GM18505 (cell line): ENCODE measurements around the gene COX5B.
"Not testable (repeated sequence)": the region's sequence is repeated elsewhere in the genome, so short reads cannot be mapped to it uniquely, and the experiment has no call there.

ENCODE experiments used
- ATAC-seq: cut with Tn5 transposase; IDR thresholded peaks from one replicate; pipeline ENCODE4 v1.9.1; 2021; ENCODE audit not compliant: unreplicated experiment
- POLR2A ChIP-seq: IDR thresholded peaks from 4 replicates; pipeline ENCODE4 v1.6.1; 2011; ENCODE audit warnings: borderline replicate concordance; ENCODE audit not compliant: insufficient read depth, insufficient read length; ENCODE audit errors: extremely low read depth

Gene COX5B

GRCh38 chr2:97659256-97660043 lies 13.6 kb downstream of the COX5B start:
- no peak for ATAC-seq
- no peak for TF ChIP-seq POLR2A

DNA sequence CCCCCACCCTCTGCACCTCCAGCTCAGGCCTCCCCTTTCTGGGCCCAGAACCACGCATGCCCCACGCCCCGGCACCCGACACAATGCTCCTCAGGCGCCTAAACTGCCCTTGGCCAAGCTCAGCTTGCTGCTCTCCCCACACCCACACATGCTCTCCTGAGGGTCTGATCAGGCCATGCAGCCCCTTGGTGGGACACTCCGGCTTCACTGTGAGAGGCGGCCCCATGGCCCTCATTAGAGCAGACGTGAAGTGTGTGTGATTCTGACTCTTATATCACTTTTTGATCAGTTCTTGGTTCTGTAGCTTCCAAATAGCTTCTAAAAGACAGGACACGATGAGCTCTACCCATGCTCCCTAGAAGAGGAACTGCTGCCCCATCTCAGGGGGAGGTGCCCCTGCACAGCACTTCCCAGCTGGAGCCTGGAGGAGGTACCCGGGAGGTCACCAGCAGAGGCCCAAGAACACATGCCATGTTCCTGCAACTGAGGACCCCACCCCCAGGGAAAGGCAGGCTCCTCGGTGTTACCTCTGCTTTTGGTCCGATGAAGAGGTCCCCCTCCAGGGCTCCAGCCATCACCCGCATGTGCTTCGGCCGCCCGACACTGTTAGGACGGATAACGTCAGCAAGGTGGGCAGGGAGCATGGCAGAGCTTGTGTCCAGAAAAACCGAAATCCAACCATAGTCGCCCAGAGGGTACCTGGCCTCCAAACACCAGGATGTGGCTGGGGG lies 14.3 kb downstream of the COX5B start:
- ATAC-seq = no peak
- no peak for TF ChIP-seq POLR2A

GRCh38 chr2:97660775-97661389 lies 15.0 kb downstream of the COX5B start:
- ATAC-seq = no peak

DNA sequence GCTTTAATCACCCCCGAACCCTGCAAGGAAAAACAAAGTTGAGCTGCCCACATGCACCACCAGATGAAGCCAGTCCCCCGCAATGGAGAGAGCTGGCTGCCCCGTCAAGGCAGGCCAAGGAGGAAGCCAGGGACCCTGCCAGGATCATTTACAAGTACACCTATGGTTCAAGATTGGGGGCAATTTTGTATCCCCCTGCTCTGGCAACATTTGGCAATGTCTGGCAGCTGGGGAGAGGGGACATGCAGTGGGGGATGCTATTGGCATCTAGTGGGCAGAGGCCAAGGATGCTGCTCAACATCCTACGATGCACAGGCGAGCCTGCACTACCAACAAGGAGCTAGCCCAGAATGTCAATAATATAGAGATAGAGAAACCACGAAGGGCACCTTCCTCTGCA lies 16.1 kb downstream of the COX5B start:
- no peak for ATAC-seq
- no peak for TF ChIP-seq POLR2A

More at GRCh38 chr2:97660775-97661389, 15.0 kb downstream of the COX5B start:
- no peak for TF ChIP-seq POLR2A

GRCh38 chr2:97662386-97662894 lies 16.6 kb downstream of the COX5B start:
- ATAC-seq = no peak
- TF ChIP-seq POLR2A = no peak

DNA sequence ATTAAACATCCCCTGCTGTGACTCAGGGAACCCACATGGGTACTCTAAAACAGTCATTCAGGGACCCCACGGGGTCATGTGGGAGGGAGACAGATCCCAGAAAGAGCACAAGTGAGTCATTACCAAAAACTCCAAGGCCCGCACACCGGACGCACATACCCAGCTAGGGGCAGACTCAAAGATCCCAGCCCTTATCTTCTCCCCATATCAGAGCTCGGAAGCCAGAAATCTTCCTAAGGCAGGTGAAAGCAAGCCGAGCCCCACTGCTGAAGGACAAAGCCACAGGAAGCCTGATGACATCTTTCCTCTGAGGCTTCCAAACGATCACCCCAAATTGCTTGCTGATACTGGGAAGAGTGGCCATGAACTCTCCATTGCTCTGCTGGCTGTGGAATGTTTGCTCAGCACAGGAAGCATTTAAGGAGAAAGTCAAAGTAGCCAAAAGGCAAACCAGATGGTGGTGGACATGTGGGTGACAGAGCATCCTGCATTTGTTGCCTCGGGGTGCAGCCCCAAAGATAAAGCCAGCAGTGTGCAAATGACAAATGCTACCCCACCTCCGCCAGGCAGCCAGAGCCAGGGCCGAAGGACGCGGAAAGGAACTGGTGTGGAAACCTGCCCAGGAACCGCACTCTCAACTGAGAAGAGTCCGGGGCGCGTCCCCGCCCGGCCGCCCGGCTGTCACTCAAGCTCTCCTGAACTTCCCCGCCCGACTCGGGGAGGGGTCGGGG lies 17.2 kb downstream of the COX5B start:
- ATAC-seq = peak; percentile 46
- TF ChIP-seq POLR2A = peak; percentile 44

DNA sequence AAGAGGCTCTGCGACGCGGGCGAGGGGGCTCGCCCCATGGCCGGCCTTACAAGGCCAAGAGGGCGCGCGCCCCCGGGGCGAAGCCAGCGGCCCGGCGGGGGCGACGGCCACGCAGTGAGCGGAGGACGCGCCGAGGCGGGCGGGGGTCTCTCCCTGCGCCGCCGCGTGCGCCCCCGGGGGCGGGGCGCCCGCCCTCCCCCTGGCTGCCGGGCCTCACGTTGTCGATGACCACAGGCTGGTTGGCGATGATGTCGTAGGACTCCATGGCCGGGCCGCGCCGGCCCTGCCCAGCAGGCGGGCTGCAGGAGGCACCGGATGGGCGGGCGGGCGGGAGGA lies 17.7 kb downstream of the COX5B start:
- ATAC-seq = peak; percentile 29
- TF ChIP-seq POLR2A = peak; percentile 13

DNA sequence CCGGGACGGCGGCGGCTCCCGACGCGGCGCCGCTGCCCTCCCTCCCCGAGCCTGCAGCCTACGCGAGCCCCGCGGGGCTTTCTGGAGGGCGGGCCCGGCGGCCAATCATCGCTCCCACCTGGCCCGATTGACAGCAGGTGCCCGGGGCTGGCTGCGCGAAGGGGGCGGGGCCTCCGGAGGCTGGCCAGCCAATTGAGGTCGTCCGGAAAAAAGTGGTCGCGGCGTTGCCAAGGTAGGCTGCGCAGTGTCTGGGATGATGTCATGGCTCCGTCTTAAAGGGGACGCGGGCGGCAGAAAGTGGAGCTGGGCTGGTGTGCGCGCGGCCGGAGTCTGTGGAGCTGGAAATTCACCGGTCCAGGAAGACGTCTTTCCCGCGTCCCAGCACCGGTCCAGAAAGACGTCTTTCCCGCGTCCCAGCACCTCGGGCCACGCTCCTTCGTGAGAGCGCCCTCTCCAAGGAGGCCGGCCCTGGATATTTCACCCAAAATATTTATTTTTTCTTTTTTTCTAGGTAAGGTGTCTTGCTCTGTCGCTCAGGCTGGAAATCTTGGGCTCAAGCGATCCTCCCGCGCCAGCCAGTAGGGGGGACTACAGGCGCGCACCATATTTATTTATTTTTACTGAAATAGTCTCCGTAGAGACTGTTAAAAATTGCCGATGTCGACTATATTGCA lies 18.2 kb downstream of the COX5B start, which contains the start of gene ACTR1B:
Gene ACTR1B, minus strand, starts transcription at position 83 of the 674 bp plus-strand sequence. CDS start 154 bp downstream, outside the sequence.
- peak; percentile 82 for ATAC-seq
- TF ChIP-seq POLR2A = peak; percentile 61

GRCh38 chr2:97664636-97664970 lies 18.7 kb downstream of the COX5B start:
- TF ChIP-seq POLR2A = no peak
- no peak for ATAC-seq

DNA sequence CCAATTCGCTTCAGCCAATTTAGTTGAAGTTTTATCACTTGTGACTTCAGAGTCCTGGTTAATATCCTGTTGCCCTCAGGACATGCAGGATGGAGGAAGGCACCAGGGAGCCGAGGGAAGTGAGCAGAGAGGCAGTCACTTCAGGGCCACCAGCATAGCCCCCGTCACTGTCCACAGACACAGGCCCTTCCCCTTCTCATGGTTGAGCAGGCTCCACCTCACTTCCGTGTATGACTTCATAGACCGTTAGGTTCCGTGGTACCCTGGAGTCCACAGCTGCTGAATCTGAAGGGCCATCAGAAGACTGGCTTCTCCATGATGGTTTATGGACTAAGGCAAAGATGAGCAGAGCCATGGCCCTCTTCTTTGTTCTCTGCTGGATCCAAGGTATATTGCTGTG lies 23.6 kb downstream of the COX5B start, which contains the start of gene C2orf92:
Gene C2orf92, plus strand, starts transcription at position 266 of the 400 bp plus-strand sequence. Its CDS starts 76 bp downstream, at position 342.
- no peak for TF ChIP-seq POLR2A
- no peak for ATAC-seq

DNA sequence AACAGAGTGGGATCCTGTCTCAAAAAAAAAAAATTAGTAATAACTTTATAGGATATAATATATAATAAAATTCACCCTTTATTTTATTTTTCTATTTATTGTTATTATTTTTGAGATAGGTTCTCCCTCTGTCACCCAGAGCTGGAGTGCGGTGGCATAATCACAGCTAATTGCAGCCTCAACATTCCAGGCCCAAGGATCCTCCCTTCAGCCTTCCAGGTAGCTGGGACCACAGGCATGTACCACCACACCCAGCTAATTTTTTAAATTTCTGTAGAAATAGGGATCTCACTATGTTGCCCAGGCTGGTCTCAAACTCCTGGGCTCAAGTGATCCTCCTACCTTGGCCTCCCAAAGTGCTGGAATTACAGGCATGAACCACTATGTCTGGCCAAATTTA lies 24.6 kb downstream of the COX5B start:
- no peak for ATAC-seq
- TF ChIP-seq POLR2A = no peak

DNA sequence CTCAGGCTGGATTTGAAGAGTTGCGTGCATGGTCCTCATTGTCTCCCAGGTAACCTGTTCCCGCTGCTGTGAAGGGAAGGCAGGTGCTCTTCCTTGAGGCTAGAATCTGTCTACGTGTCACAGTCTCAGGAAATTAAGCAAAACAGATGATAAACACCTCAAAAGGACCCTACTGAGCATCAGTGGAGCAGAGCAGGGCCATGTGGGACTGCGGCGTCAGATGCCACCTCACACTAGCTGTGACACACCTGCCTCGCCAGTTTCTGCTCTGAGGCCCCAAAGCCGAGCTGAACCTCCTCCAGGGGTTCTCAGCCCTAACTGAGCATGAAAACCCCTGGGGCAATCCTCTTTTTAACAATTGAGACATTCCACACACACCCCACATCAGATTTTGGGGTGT lies 25.7 kb downstream of the COX5B start:
- ATAC-seq = no peak
- TF ChIP-seq POLR2A = no peak

GRCh38 chr2:97672606-97673140 lies 26.8 kb downstream of the COX5B start:
- not testable (repeated sequence) for ATAC-seq
